Chondrocyte (in vitro differentiated cells): ENCODE data around the gene FBXO48. TPM values are rescaled to one million over a fixed set of nuclear protein-coding genes. Genes with fewer than 3 reads are reported as not detected.

ENCODE experiments used
- DNase-seq: peaks from one replicate; pipeline ENCODE4 v3.0.0; 2021; ENCODE audit warnings: mixed read lengths, low spot score
- H3K27ac Mint-ChIP-seq: one replicate; pipeline ENCODE4 v1.8.0; 2021; ENCODE audit warnings: mild to moderate bottlenecking, moderate library complexity, mixed read lengths; ENCODE audit not compliant: unreplicated experiment
- H3K27me3 Mint-ChIP-seq: 2 replicates; pipeline ENCODE4 v1.8.0; 2021; ENCODE audit warnings: low read depth, mixed read lengths
- H3K36me3 Mint-ChIP-seq: 2 replicates; pipeline ENCODE4 v1.8.0; 2021; ENCODE audit warnings: low read depth, mixed read lengths
- H3K4me1 Mint-ChIP-seq: 2 replicates; pipeline ENCODE4 v1.8.0; 2021; ENCODE audit warnings: low read depth, mild to moderate bottlenecking, mixed read lengths
- H3K4me3 Mint-ChIP-seq: one replicate; pipeline ENCODE4 v1.8.0; 2021; ENCODE audit warnings: mild to moderate bottlenecking, moderate library complexity, mixed read lengths; ENCODE audit not compliant: unreplicated experiment
- H3K9me3 Mint-ChIP-seq: 2 replicates; pipeline ENCODE4 v1.8.0; 2021; ENCODE audit warnings: low read depth, mixed read lengths
- CTCF ChIP-seq: fragments of 200-600 bp; sonication (generic); IDR thresholded peaks from 2 replicates; pipeline ENCODE4 v1.5.0; 2021; ENCODE audit warnings: antibody characterized with exemption, mild to moderate bottlenecking, moderate library complexity
- total RNA-seq: library from RNA; stranded (reverse); gene quantifications from 3 replicates; pipeline ENCODE4 v1.2.1, GENCODE V29; 2021

Gene FBXO48
- total RNA-seq, 1 donor from 2014 or later = 0.55 TPM

DNA sequence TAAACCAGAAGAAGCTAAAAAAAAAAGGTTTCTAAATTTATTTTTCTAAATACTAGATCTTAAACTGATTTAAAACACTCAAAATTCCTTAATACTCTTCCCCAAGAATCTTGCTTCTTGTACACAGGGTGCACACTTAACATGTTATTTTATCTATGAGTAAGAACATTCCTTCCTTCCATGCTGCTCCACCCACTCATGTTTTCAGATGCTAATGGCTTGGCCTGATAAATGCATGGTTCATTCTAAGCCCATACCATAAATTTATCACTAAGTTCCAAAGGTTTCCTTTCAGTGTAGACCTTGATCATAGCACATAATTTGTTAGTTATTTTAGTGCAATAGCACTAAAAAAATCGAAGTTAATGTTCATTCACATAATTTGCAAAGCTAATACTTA, 8.1 kb downstream of the FBXO48 start:
- Mint-ChIP-seq H3K27ac (peak overlapping the region; percentile 9), H3K4me1 (peaks cover 15% of the 10 kb centered on the region)
- DNase-seq = no peak

DNA sequence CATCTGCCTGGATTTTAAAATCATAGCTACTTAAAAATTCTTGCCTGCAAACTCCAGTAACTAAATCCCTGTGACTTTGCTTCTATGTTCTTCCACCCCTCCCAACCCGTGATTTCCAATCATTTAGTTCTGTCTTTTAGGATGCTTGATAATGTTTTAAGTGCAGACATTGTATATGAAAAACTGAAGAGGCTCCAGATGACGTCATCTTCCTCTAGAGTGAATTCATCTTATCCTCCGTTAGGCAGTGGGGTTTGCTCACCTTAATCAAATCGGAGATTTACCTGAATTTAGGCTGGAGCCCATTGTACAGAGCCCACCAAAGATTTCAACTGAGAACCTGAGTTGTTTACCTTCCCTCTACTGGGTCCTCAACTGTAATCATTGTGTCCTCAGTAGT, 10.9 kb downstream of the FBXO48 start:
- H3K4me3 Mint-ChIP-seq = no peak overlapping the region
- no peaks in the 10 kb centered on the region for H3K36me3 Mint-ChIP-seq
- H3K27ac Mint-ChIP-seq = no peak overlapping the region
- no peak for DNase-seq
- TF ChIP-seq CTCF = no peak
- H3K4me1 Mint-ChIP-seq = peaks cover 15% of the 10 kb centered on the region
- no peaks in the 10 kb centered on the region for H3K27me3 Mint-ChIP-seq
- H3K9me3 Mint-ChIP-seq = no peaks in the 10 kb centered on the region

More for the DNA sequence above, 8.1 kb downstream of the FBXO48 start:
- Mint-ChIP-seq H3K4me3 (no peak overlapping the region), H3K36me3 (no peaks in the 10 kb centered on the region), H3K27me3 (no peaks in the 10 kb centered on the region), H3K9me3 (no peaks in the 10 kb centered on the region)
- no peak for TF ChIP-seq CTCF

DNA sequence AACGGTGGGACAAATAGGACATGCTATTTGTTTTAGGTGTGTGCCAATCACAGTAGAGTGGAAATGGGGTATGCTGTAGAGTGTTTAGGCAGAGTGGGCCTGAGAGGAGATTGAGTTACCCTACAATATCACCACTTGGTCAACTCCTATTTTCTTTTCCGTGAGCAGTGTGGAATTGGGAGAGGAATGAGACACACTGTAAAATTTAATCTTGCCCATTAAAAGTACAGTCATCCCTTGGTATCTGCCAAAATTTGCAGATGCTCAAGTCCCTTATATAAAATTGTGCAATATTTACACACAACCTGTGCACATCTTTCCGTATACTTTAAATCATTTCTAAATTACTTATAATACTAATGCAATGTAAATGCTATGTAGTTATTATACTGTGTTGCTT, 12.4 kb downstream of the FBXO48 start:
- no peaks in the 10 kb centered on the region for H3K36me3 Mint-ChIP-seq
- no peak for DNase-seq
- no peak for TF ChIP-seq CTCF
- H3K27me3 Mint-ChIP-seq = no peaks in the 10 kb centered on the region
- H3K9me3 Mint-ChIP-seq = no peaks in the 10 kb centered on the region
- H3K4me3 Mint-ChIP-seq = no peak overlapping the region
- H3K4me1 Mint-ChIP-seq = peaks cover 15% of the 10 kb centered on the region
- H3K27ac Mint-ChIP-seq = no peak overlapping the region

- no peak overlapping the region for H3K27ac Mint-ChIP-seq
Measured at GRCh38 chr2:68453761-68454360, 13.2 kb downstream of the FBXO48 start.

DNA sequence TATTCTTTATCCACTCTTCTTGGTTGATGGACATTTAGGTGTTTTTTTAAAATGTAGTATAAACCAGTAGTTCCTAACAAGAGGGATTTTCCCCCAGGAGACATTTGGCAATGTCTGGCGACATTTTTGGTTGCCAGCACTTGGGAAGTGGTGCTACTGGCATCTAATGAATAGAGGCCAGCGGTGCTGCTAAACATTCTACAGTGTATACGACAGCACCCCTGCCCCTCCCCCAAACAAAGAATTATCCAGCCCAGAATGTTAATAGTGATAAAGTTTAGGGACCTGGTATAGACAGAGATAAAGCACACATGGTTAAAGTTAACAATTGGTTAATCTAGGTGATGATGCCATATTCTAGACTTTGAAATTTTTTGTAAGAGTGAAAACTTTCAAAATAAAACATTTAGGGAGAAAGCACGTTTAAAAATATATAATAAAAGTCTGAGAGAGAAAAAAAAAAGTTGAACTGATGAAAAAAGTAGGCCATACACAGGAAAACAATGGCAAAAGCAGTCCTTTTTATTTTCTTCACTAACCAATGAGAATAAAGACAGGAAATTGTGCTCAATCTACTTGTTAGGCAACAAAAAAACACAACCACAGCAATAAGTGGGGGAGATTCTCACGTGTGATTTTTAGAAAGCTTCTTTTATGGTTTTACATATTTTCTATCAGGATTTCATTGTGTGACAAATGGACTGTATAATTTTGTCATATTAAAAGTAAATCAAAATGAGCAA, 14.8 kb downstream of the FBXO48 start:
- no peak for DNase-seq
- Mint-ChIP-seq H3K9me3 (no peaks in the 10 kb centered on the region), H3K27ac (no peak overlapping the region), H3K36me3 (no peaks in the 10 kb centered on the region), H3K4me3 (no peak overlapping the region), H3K4me1 (no peaks in the 10 kb centered on the region), H3K27me3 (no peaks in the 10 kb centered on the region)
- no peak for TF ChIP-seq CTCF

More at GRCh38 chr2:68453761-68454360, 13.2 kb downstream of the FBXO48 start:
- Mint-ChIP-seq H3K36me3 (no peaks in the 10 kb centered on the region), H3K9me3 (no peaks in the 10 kb centered on the region), H3K4me3 (no peak overlapping the region), H3K27me3 (no peaks in the 10 kb centered on the region), H3K4me1 (peaks cover 11% of the 10 kb centered on the region)
- no peak for DNase-seq
- no peak for TF ChIP-seq CTCF
